Endothelial cell of umbilical vein (primary cell): ENCODE data around the gene NAA60. TPM values are rescaled to one million over a fixed set of nuclear protein-coding genes. Genes with fewer than 3 reads are reported as not detected.
A peak's percentile ranks its signal among the peaks of the same experiment; 100 is the strongest.

Experiments
- BruUV-seq: library from RNA; stranded (reverse); fragments of 400-500 nt; replicated peaks from 2 replicates; lab custom pipeline; 2021; lab: Mats Ljungman, UMichigan
- CTCF ChIA-PET: fragments of 300-600, 350-600 bp; sonication (Branson Sonifier 250); formaldehyde crosslinking; loops from one replicate; lab custom pipeline; 2021; ENCODE audit warnings: antibody characterized with exemption, inconsistent platforms; lab: Charles Lee
- POLR2A ChIA-PET: fragments of 300-600, 350-600 bp; sonication (Branson Sonifier 250); formaldehyde crosslinking; loops from one replicate; lab custom pipeline; 2021; ENCODE audit warnings: antibody characterized with exemption, inconsistent platforms; lab: Charles Lee
- DNase-seq: peaks from one replicate; pipeline ENCODE4 v3.0.0-alpha.2; 2011; ENCODE audit warnings: low read depth, low spot score
- FAIRE-seq: peaks from 2 replicates; lab custom pipeline; 2011; peaks lifted over from hg19 to GRCh38; lab: Jason Lieb, UNC
- H2AFZ ChIP-seq: 2 replicates; pipeline ENCODE4 v1.6.0; 2012; ENCODE audit warnings: low read depth, low read length, control low read depth, inconsistent platforms
- H3K27ac ChIP-seq: 2 replicates; pipeline ENCODE4 v1.5.1; 2011; ENCODE audit warnings: low read depth, mild to moderate bottlenecking, control low read depth, low read length, moderate library complexity; ENCODE audit not compliant: insufficient read depth
- H3K27me3 ChIP-seq, 2 experiments: 2 replicates each; pipeline versions ENCODE4 v1.6.0 to v1.6.1; 2011; ENCODE audit warnings: low read length in 2 of 2, mixed read lengths in 1 of 2; ENCODE audit not compliant: control insufficient read depth in 2 of 2, insufficient read depth in 2 of 2
- H3K36me3 ChIP-seq, 2 experiments: 2 replicates in 1 of 2; 3 replicates in 1 of 2; pipeline ENCODE4 v1.5.1; 2011; ENCODE audit warnings: low read length in 2 of 2, mild to moderate bottlenecking in 1 of 2, moderate library complexity in 1 of 2; ENCODE audit not compliant: control insufficient read depth in 2 of 2, insufficient read depth in 2 of 2; ENCODE audit errors: extremely low read depth in 1 of 2
- H3K4me1 ChIP-seq: 3 replicates; pipeline ENCODE4 v1.5.1; 2011; ENCODE audit warnings: mild to moderate bottlenecking, low read length; ENCODE audit not compliant: control insufficient read depth, insufficient read depth; ENCODE audit errors: extremely low read depth
- H3K4me2 ChIP-seq: 2 replicates; pipeline ENCODE4 v1.6.1; 2011; ENCODE audit warnings: low read length, control low read depth, mixed read lengths; ENCODE audit not compliant: insufficient read depth
- H3K4me3 ChIP-seq, 3 experiments: fragments of 200-600 bp in 1 of 3; sonication (generic), shearing (Covaris generic) in 1 of 3; replicated peaks in 1 of 3; 2 replicates each; pipeline ENCODE4 v1.5.1; 2011 to 2016; ENCODE audit warnings: control low read depth in 3 of 3, low read length in 3 of 3, mild to moderate bottlenecking in 2 of 3, inconsistent platforms in 1 of 3, low read depth in 1 of 3, moderate library complexity in 1 of 3; ENCODE audit not compliant: insufficient read depth in 1 of 3
- H3K79me2 ChIP-seq: 2 replicates; pipeline ENCODE4 v1.6.0; 2012; ENCODE audit warnings: low read length, inconsistent platforms; ENCODE audit not compliant: control insufficient read depth, insufficient read depth
- H3K9ac ChIP-seq: replicated peaks from 2 replicates; pipeline ENCODE3; 2011; ENCODE audit warnings: low read length, control low read depth; ENCODE audit not compliant: insufficient read depth; ENCODE audit errors: extremely low read depth
- H3K9me1 ChIP-seq: replicated peaks from 3 replicates; pipeline ENCODE4 v1.6.0; 2011; ENCODE audit warnings: mild to moderate bottlenecking, low read length; ENCODE audit not compliant: control insufficient read depth, insufficient read depth; ENCODE audit errors: extremely low read depth
- H3K9me3 ChIP-seq: replicated peaks from 2 replicates; pipeline ENCODE4 v1.5.1; 2012; ENCODE audit warnings: low read length, inconsistent platforms; ENCODE audit not compliant: control insufficient read depth, insufficient read depth
- H4K20me1 ChIP-seq: replicated peaks from 2 replicates; pipeline ENCODE3; 2011; ENCODE audit warnings: mild to moderate bottlenecking, low read length; ENCODE audit not compliant: control insufficient read depth, insufficient read depth; ENCODE audit errors: extremely low read depth
- MAX ChIP-seq: IDR thresholded peaks from 2 replicates; pipeline ENCODE4 v1.6.1; 2011; ENCODE audit not compliant: insufficient read depth, insufficient read length
- MYC ChIP-seq: IDR thresholded peaks from one replicate; pipeline ENCODE4 v1.6.1; 2011; ENCODE audit warnings: mild to moderate bottlenecking, low read depth, low read length
- POLR2A ChIP-seq: IDR thresholded peaks from 2 replicates; pipeline ENCODE4 v1.6.1; 2012; ENCODE audit warnings: low read depth, mild to moderate bottlenecking, control low read depth, low read length
- POLR2AphosphoS5 ChIP-seq: IDR thresholded peaks from 2 replicates; pipeline ENCODE4 v1.6.1; 2012; ENCODE audit warnings: low read depth, mild to moderate bottlenecking, control low read depth, low read length, moderate library complexity; ENCODE audit not compliant: insufficient read depth
- dilution Hi-C: fragments of 300-500 bp; cut with MboI; formaldehyde crosslinking; loops from one replicate; pipeline ENCODE4 v1.15.0; 2019; ENCODE audit warnings: low sequenced_read_pairs; ENCODE audit not compliant: extremely low pct_ligation_motif_present
- intact Hi-C: fragments of 100-400 bp; cut with micrococcal nuclease; formaldehyde crosslinking; loops from one replicate; pipeline ENCODE4 v1.10.0; 2022
- polyA plus RNA-seq, 4 experiments: library from polyadenylated mRNA; depleted of rRNA in 3 of 4; stranded (reverse) in 3 of 4; unstranded in 1 of 4; fragments of >200 nt; gene quantifications; 2 replicates each; pipeline versions ENCODE4 v1.2.1 to v1.2.3, GENCODE V29; 2011 to 2012; ENCODE audit warnings: missing spikeins in 1 of 4
- total RNA-seq: library from RNA; stranded (reverse); gene quantifications from 2 replicates; pipeline ENCODE4 v1.2.3, GENCODE V29; 2021
- TF ChIP-seq, protein P1 (sequence below), 2 donors: IDR thresholded peaks; 1 replicate in 1 of 2; 2 replicates in 1 of 2; pipeline ENCODE4 v1.5.1; 2011; ENCODE audit warnings: low read length in 2 of 2, mild to moderate bottlenecking in 2 of 2, moderate library complexity in 2 of 2, control low read depth in 1 of 2, inconsistent platforms in 1 of 2, low read depth in 1 of 2; ENCODE audit not compliant: insufficient read depth in 1 of 2; ENCODE audit errors: extremely low read depth in 1 of 2

The NAA60 gene
- total and polyA plus RNA-seq, 2 donors (not counting 3 experiments of a cell fraction or from before 2014, with no cell fraction given) = 22.1 to 42.9 TPM

DNA sequence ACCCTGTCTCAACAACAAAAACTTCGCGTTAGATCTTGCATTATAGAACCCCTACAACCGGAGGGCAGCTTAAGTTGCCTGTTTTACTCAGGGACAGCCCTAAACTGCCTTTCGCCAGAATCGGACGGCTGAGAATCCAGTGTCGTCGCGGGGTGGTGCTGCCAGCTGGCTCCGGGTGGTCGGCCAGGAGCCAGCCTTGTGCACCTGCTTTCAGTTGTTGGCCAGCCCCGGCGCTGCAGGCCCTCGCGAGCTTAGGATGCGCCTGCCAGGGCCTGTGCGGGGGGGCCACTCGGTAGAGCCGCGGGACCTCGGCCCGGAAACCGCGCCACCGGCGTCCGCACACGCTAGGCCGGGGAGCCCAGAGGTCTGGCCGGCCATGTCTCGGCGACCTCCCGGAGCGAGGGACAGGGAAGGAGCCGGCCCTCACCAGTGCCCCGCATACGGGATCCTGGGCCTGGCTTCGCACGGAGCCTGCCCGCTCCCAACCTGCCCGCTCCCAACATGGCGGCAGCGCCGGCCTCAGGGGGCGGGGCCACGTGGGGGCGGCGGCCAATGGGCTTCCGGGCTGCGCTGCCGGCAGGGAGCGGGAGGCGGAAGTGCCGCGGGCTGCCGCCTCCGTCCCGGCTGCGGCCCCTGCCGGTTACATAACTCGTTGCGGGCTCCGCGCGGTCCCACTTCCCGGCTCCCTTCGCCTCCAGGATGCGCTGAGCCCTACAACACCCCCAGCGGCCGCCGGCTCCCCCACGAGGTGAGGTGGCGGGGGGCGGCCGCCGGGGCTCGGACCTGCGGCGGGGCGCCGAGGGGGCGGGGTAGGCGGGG, 14.2 kb downstream of the NAA60 start:
- intact Hi-C loops = loop anchor here (1.0 to 5.0 kb wide), 5 partner anchors 43 to 275 kb away; partner anchors contain the start of genes ZNF174, ZNF263 and ZSCAN32
- H3K9ac ChIP-seq = peak overlapping the region; percentile 85
- POLR2A ChIA-PET = interaction anchor here (1.2 kb wide), 1 partner anchor 14 kb away, joined by 6 read pairs; no protein-coding TSS in a partner anchor
- H3K4me1 ChIP-seq = peaks cover 27% of the 10 kb centered on the region
- dilution Hi-C loops = no loop called here
- H3K9me3 ChIP-seq = no peaks in the 10 kb centered on the region
- H3K27me3 ChIP-seq = no peaks in the 10 kb centered on the region
- peaks cover 5% of the 10 kb centered on the region for H4K20me1 ChIP-seq
- H3K4me3 ChIP-seq = peak overlapping the region; percentile 44 to 62 (median 47)
- peaks cover 45% of the 10 kb centered on the region for H3K79me2 ChIP-seq
- H3K36me3 ChIP-seq = no peaks in the 10 kb centered on the region
- CTCF ChIA-PET = interaction anchor here (0.6 to 1.3 kb wide), 9 partner anchors 14 to 269 kb away, joined by 3 to 16 read pairs (median 4); partner anchors contain the start of genes CLUAP1, NAA60 and ZNF597
- H3K4me2 ChIP-seq = peak overlapping the region; percentile 71
- H2AFZ ChIP-seq = peak overlapping the region; percentile 75
- no peaks in the 10 kb centered on the region for H3K9me1 ChIP-seq
- DNase-seq (peak; percentile 88), FAIRE-seq (peak; percentile 72)
- H3K27ac ChIP-seq = peak overlapping the region; percentile 77
- TSS peak; percentile 85 for BruUV-seq
- TF ChIP-seq MAX (peak; percentile 57), POLR2AphosphoS5 (peak; percentile 86), POLR2A (peak; percentile 77), MYC (no peak)
- TF ChIP-seq, protein P1, sequence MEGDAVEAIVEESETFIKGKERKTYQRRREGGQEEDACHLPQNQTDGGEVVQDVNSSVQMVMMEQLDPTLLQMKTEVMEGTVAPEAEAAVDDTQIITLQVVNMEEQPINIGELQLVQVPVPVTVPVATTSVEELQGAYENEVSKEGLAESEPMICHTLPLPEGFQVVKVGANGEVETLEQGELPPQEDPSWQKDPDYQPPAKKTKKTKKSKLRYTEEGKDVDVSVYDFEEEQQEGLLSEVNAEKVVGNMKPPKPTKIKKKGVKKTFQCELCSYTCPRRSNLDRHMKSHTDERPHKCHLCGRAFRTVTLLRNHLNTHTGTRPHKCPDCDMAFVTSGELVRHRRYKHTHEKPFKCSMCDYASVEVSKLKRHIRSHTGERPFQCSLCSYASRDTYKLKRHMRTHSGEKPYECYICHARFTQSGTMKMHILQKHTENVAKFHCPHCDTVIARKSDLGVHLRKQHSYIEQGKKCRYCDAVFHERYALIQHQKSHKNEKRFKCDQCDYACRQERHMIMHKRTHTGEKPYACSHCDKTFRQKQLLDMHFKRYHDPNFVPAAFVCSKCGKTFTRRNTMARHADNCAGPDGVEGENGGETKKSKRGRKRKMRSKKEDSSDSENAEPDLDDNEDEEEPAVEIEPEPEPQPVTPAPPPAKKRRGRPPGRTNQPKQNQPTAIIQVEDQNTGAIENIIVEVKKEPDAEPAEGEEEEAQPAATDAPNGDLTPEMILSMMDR (IDR thresholded peaks at IDR 0.05; ENCODE audit: extremely low read depth in 1 of 2, insufficient read depth in 1 of 2, low read depth in 1 of 2, low read length in 2 of 2) = peak; percentile 38 to 64
